Middle frontal gyrus (tissue), 1 donor: ENCODE results near the gene ASXL2.
"Not testable (repeated sequence)": the region's sequence is repeated elsewhere in the genome, so short reads cannot be mapped to it uniquely, and the experiment has no call there.

ENCODE experiments used
- DNase-seq: peaks from one replicate; pipeline ENCODE4 v3.0.0-alpha.2; 2015; ENCODE audit warnings: low spot score; ENCODE audit errors: extremely low spot score

The ASXL2 gene

GRCh38 chr2:25838152-25838756 lies 40.0 kb downstream of the ASXL2 start:
- DNase-seq, result no peak

- DNase-seq, result no peak
Measured at GRCh38 chr2:25835906-25836305, 42.4 kb downstream of the ASXL2 start.

DNA sequence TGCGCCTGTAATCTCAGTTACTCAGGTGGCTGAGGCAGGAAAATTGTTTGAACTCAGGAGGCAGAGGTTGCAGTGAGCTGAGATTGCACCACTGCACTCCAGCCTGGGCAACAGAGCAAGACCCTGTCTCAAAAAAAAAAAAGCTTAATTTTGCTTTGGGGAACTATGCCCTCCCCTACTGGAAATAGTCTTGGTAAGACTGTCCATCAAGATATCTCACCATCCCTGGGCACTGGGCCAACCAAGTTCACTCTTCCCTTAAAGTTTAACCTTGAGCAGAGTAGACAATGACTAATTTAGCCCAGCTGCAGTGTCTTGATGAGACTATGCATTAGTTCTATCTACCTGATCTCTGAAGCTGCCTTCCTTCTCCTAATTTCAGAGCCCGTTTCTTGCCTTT lies 44.7 kb downstream of the ASXL2 start:
- no peak for DNase-seq

DNA sequence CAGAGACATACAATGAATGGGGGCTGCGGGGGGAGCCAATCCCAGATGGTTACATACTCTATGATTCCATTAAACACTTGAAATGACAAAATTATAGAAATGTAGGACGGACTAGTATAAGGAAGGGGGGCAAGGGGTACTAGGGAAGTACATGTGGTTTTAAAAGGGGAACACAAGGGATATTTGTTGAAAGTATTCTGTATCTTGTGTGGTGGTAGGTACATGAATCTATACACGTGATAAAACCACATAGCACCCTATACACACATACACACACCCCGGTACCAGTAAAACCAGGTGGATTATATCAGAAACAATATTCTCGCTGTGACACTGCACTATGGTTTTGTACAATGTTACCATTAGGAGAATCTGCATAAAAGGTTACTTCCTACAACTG lies 45.4 kb downstream of the ASXL2 start:
- DNase-seq, result no peak

GRCh38 chr2:25831746-25832449 lies 46.4 kb downstream of the ASXL2 start:
- no peak for DNase-seq

DNA sequence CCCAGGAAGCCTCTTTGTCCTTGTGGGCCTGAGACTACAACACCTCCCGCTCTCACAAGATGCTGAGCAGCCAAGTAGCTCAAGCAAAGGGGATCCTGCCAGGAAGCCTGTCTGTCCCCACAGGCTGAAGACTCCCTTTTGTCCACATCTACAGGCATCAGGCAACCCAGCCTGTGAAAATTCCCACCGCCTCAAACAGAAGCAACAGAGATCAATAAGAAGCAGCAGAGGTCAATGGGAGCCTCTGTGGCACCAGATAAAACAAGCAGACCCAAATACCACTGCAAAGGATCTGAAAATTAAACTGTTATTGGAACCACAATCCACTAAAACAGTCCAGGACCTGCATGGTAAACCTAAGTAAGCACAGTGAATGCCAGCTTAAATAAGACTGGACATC lies 48.5 kb downstream of the ASXL2 start:
- no peak for DNase-seq

DNA sequence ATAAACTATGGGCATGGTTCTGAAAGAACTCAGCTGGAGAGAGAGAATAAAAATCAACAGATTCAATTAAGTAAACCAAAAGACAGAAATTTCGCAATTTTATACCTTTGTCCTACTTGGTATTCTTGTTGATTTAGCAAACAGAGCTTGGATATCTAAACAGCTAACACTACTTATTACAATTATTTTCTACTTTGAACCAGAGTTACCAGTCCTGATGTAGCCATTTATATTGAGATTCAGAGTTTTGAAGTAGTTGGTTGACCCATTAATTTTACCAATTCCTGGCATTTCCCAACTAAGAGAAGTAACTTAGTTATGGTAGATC lies 48.9 kb downstream of the ASXL2 start:
- DNase-seq, result no peak

GRCh38 chr2:25828532-25829376 lies 49.5 kb downstream of the ASXL2 start:
- DNase-seq, result not testable (repeated sequence)

DNA sequence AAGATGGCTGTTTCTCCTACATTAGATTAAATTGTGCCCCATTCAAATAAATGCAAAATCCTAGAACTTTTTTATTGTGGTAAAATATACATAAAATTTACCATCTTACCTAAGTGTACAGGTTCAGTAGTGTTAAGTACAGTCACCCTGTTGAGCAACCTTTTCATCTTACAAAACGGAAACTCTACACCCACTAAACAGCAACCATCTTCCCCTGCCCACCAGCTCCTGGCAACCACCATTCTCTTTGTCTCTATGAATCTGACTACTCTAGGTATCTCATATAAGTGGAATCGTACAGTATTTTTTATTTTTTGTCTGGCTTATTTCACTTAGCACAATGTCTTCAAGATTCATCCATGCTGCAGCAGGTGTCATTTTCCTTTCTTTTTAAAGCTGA lies 53.0 kb downstream of the ASXL2 start:
- no peak for DNase-seq

GRCh38 chr2:25824718-25825117 lies 53.6 kb downstream of the ASXL2 start:
- no peak for DNase-seq

DNA sequence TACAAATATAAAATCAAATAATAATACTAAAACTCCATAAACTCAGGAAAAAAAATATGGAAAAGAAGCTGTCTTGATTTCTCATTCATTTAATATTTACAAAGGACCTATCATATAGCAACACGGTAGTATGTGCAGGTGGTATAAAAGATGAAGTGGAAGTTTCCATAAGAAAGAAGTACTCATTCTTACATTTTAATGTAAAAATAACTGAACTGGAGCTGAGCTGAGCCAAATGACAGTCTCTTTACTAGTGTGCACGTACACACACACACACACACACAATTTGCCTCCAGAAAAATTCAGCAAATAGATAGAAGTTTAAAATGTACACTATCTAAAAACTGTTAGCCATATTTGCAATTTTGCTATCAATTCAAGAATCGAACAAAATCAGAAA lies 54.1 kb downstream of the ASXL2 start:
- DNase-seq, result no peak

DNA sequence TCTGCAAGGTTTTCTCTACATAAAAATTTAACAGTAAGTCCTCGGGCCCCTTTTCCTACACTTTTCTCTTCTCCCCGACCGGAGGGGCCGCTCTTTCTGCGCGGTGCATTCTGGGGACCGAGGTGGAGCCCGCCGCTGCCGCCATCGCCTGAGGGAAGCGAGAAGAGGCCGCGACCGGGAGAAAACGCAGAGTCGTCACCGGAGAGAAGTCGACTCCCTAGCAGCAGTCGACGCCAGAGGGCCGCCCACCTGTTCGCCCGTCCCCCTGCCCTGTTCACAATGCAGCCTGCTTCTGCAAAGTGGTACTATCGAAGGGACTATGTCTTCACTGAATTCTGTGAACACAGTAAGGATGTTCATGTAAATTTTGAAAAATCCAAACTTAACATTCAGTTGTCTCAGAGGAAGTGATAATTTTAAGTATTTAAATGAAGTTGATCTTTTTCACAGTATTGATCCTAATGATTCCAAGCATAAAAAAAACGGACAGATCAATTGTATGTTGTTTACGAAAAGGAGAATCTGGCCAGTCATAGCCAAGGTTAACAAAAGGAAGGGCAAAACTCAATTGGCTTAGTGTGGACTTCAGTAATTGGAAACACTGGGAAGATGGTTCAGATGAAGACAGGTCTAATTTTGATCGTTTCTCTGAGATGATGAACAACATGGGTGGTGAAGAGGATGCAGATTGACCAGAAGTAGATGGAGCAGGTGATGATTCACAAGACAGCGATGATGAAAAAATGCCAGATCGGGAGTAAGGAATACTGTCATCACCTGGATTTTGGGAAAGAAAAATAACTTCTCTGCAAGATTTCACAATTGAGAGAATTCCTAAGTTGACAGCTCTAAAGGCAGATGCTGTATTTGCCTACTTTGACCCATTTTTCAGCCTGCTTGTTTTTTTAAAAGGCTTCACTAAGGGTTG lies 55.8 kb downstream of the ASXL2 start:
- DNase-seq, result no peak

DNA sequence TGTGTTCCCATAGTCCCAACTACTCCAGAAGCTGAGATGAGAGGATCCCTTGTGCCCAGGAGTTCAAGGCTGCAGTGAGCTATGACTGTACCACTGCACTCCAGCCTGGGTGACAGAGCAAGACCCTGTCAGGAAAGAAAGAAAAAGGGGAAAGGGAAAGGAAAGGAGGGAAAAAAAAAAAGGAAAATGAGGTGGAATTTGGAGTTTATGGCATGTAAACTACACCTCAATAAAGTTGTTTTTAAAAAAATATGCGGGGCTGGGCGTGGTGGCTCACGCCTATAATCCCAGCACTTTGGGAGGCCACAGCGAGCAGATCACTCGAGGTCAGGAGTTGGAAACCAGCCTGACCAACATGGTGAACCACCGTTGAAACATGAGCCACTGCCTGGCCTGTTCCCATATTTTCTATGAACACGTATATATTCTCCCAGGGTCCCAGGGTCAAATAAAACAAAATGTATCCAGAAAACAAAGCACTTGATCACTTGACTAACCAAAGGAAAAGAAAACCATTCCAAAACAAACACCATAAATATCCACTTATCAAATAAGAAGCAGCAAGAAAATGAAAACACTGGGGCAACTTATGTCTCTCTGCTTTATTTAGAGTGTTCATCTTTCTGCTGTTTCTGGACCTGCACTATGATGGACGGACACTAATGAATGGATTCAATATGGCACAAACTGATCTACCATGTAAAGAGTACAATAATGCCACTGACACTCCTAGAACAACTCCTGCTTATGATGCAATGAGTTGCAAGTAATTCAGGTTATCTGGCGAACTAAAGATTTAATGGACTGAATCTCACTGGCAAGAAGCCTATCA lies 56.8 kb downstream of the ASXL2 start:
- no peak for DNase-seq

DNA sequence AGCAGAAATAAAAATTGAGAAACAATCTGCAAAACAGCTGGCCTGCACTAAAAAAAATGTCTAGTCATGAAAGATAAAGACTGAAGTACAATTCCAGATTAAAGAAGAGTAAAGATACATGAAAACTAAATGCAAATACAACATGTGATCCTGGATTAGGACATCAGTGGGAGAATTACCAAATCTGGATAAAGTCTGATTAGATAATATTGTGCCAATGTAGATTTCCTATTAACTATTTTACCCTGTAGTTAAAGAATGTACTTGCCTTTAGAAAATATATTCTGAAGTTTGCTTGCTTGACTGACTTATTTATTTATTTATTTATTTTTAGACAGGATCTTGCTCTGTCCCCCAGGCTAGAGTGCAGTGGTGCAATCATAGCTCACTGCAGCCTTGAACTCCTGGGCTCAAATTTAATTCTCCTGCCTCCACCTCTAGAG lies 58.7 kb downstream of the ASXL2 start:
- DNase-seq, result no peak

GRCh38 chr2:25817630-25818029 lies 60.7 kb downstream of the ASXL2 start:
- DNase-seq, result no peak

DNA sequence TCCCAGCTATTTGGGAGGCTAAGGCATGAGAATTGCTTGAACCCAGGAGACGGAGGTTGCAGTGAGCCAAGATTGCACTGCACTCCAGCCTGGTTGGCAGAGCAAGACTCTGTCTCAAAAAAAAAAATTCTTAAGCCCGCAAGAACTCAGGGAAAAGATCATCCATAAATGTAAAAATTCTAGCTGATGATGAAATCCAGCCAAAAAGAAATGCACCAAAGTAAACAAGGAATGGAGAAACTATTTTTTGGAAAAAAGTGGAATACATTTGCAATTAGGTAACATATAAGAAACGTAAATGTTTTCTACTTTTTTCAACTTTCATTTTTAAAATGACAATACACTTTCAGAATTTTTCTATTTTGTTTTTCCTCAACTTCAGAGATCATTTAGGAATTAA lies 61.3 kb downstream of the ASXL2 start:
- no peak for DNase-seq

DNA sequence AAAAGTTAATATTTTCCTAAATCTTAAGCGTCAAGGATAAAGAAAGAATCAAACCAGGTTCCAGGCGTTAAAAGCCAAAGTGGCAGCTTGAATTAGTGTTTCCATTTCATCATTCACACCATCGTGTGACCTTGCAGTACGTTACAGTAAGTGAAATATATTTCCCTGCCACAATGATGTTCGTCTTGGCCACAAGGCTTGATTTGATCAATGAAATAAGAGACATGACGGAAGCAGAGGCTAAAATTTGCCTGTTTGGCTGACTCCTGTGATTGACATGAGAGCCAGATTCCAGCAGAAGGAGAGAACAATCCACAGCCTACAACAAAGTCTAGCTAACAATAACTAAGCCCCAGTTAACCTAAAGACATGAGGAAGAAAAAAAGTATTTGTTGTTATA lies 62.0 kb downstream of the ASXL2 start:
- no peak for DNase-seq

DNA sequence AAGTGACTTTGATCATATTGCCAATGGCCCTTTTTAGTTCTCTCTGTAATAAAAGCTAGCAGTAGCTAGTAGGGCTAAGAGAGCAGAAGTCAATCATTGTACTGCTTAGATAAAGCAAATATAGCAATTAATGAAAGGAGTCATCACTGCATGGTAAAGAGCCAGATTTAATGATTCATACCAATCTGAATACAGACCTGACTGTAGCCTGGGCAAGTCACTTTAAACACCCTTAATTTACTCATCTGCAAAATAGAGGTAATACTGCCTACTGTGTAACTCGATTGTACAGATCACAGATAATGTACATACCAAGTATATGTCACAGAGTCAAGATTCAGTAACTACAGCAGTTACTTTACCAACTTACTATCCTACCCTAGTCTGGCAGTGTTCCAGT lies 63.6 kb downstream of the ASXL2 start:
- no peak for DNase-seq

GRCh38 chr2:25810428-25810827 lies 67.9 kb downstream of the ASXL2 start:
- DNase-seq, result no peak

DNA sequence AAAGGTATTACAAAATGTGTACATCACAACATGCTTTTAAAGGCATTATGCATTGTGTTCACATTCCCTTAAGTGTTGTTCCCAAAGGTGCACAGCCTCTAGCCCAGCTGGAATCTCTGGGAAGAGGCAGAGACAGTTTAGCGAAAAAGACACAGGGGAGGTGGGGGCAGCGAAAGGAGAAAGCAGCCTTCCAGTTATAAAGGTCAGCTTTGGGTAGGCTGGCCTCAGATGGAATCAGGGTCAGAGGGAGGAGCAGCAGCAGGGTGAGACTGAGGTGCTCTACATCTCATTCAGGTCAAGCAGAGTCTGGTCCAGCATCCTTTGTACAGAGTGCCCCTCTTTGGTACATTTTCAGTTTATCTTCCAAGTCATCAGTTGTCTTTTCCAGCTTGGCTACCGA lies 68.6 kb downstream of the ASXL2 start:
- DNase-seq, result no peak

GRCh38 chr2:25808006-25808383 lies 70.3 kb downstream of the ASXL2 start:
- no peak for DNase-seq
